Activated T-cell treated with anti-CD3 and anti-CD28 coated beads, Interleukin-2, amount 50 U/mL, for 48 hours (primary cell): ENCODE results near the gene OR4C46.
"Not testable (repeated sequence)": the region's sequence is repeated elsewhere in the genome, so short reads cannot be mapped to it uniquely, and the experiment has no call there.

ENCODE experiments used
- DNase-seq, 2 experiments: peaks; one replicate each; pipeline ENCODE4 v3.0.0-alpha.2; 2020

OR4C46 gene

GRCh38 chr11:54603898-54604297, at the start of gene OR4C46:
TSS of gene OR4C46 (minus strand) at chr11:54603998. CDS start at chr11:54603998, 0 bp downstream.
- no peak for DNase-seq

DNA sequence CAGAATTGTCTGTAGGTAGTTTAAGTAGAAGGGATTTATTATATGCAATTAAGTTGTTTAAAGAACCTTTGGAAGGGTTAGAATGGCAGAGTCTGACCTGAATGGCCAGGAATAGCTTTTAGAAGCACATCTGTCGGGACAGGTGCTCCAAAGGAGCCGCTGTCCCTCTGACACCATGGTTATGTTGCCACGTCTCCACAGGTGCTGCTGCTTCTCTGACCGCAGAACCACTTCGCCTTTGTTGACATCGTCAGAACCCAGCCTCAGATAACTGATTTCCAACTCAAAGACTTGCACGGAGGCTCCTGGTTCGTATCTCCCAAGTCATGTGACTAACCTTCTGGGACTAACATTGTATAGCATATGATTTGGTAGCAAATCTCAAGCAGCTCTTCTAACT, 41.8 kb upstream of the OR4C46 start:
- DNase-seq: not testable (repeated sequence)

DNA sequence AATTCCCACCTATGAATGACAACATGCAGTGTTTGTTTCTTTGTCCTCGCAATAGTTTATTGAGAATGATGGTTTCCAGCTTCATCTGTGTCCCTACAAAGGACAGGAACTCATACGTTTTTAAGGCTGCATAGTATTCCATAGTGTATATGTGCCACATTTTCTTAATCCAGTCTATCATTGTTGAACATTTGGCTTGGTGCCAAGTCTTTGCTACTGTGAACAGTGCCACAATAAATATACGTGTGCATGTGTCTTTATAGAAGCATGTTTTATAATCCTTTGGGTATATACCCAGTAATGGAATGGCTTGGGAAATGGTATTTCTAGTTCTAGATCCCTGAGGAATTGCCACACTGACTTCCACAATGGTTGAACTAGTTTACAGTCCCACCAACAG, 42.4 kb downstream of the OR4C46 start:
- not testable (repeated sequence) for DNase-seq

- no peak for DNase-seq
These were observed 44.9 kb downstream of the OR4C46 start for GRCh38 chr11:54558919-54559318.

- no peak for DNase-seq
These were observed 45.4 kb downstream of the OR4C46 start for GRCh38 chr11:54558407-54558806.
